HCT116 (cell line): ENCODE results near the gene PCCA. TPM values are rescaled to one million over a fixed set of nuclear protein-coding genes. Genes with fewer than 3 reads are reported as not detected.

Experiments
- ATAC-seq: fragments of 200-7000 bp; cut with Tn5 transposase; 2 replicates; pipeline ENCODE4 v1.9.1; 2020; ENCODE audit warnings: mild to moderate bottlenecking, moderate library complexity
- BruUV-seq: library from RNA; stranded (reverse); fragments of 400-500 nt; replicated peaks from 2 replicates; lab custom pipeline; 2021; lab: Mats Ljungman, UMichigan
- CTCF ChIA-PET: fragments of 300-600 bp; sonication (Branson Sonifier 250); formaldehyde crosslinking; loops from one replicate; lab custom pipeline; 2021; ENCODE audit warnings: antibody characterized with exemption; lab: Charles Lee
- POLR2A ChIA-PET: fragments of 300-600, 350-600 bp; sonication (Branson Sonifier 250); formaldehyde crosslinking; loops from one replicate; lab custom pipeline; 2021; ENCODE audit warnings: antibody characterized with exemption; lab: Charles Lee
- RAD21 ChIA-PET, 2 experiments: fragments of 300-600 bp; sonication (Branson Sonifier 250); formaldehyde crosslinking; loops; one replicate each; lab custom pipeline; 2023; ENCODE audit warnings: low total read pairs in 2 of 2; ENCODE audit not compliant: uncharacterized antibody in 2 of 2, unreplicated experiment in 2 of 2, low non-redundant PET in 1 of 2; lab: Charles Lee
- DNase-seq: peaks from one replicate; pipeline ENCODE4 v3.0.0-alpha.2; 2010; ENCODE audit warnings: low read depth, low spot score
- H2AFZ ChIP-seq: fragments of 200-600 bp; shearing (Covaris generic), sonication (generic); 2 replicates; pipeline ENCODE4 v1.6.1; 2017; ENCODE audit warnings: low read depth, mixed run types, mixed read lengths, antibody characterized with exemption, low read length; ENCODE audit not compliant: poor library complexity, severe bottlenecking
- H3K27ac ChIP-seq: 2 replicates; pipeline ENCODE4 v1.5.1; 2012; ENCODE audit warnings: low read depth, low read length
- H3K27me3 ChIP-seq: fragments of 200-600 bp; sonication (generic); 2 replicates; pipeline ENCODE4 v1.6.1; 2016; ENCODE audit warnings: mixed run types, low read length, mixed read lengths; ENCODE audit not compliant: insufficient read depth
- H3K36me3 ChIP-seq, 2 experiments: fragments of 200-500 bp in 1 of 2; fragments of 200-600 bp in 1 of 2; sonication (Bioruptor generic) in 1 of 2; sonication (generic) in 1 of 2; 2 replicates each; pipeline versions ENCODE4 v1.5.1 to v1.6.1; 2014 to 2016; ENCODE audit warnings: low read length in 2 of 2, inconsistent platforms in 1 of 2, mixed read lengths in 1 of 2, mixed run types in 1 of 2; ENCODE audit not compliant: insufficient read depth in 2 of 2, control insufficient read depth in 1 of 2
- H3K4me1 ChIP-seq, 2 experiments: fragments of 200-600 bp in 1 of 2; sonication (generic) in 1 of 2; 2 replicates each; pipeline versions ENCODE4 v1.5.1 to v1.6.1; 2012 to 2017; ENCODE audit warnings: low read length in 2 of 2, inconsistent platforms in 1 of 2, mild to moderate bottlenecking in 1 of 2, mixed read lengths in 1 of 2, mixed run types in 1 of 2, moderate library complexity in 1 of 2; ENCODE audit not compliant: insufficient read depth in 2 of 2, control insufficient read depth in 1 of 2
- H3K4me2 ChIP-seq: fragments of 200-600 bp; sonication (generic); 2 replicates; pipeline ENCODE4 v1.6.1; 2017; ENCODE audit warnings: mixed run types, low read length, mixed read lengths
- H3K4me3 ChIP-seq, 2 experiments: fragments of 200-600 bp in 1 of 2; sonication (generic) in 1 of 2; replicated peaks in 1 of 2; 2 replicates each; pipeline ENCODE4 v1.5.1; 2011 to 2016; ENCODE audit warnings: low read length in 2 of 2, control low read depth in 1 of 2, low read depth in 1 of 2, mild to moderate bottlenecking in 1 of 2, mixed read lengths in 1 of 2, mixed run types in 1 of 2
- H3K79me2 ChIP-seq: fragments of 200-600 bp; sonication (generic); 2 replicates; pipeline ENCODE4 v1.6.1; 2017; ENCODE audit warnings: mild to moderate bottlenecking, mixed run types, low read length, moderate library complexity, mixed read lengths; ENCODE audit not compliant: insufficient read depth
- H3K9ac ChIP-seq: fragments of 200-600 bp; sonication (generic); 2 replicates; pipeline ENCODE4 v1.6.1; 2016; ENCODE audit warnings: low read length, mixed read lengths
- H3K9me2 ChIP-seq: fragments of 200-600 bp; sonication (generic), shearing (Covaris generic); 2 replicates; pipeline ENCODE4 v1.6.1; 2017; ENCODE audit warnings: mixed run types, mild to moderate bottlenecking, moderate library complexity; ENCODE audit not compliant: insufficient read depth
- H3K9me3 ChIP-seq, 2 experiments: fragments of 200-500 bp in 1 of 2; fragments of 200-600 bp in 1 of 2; sonication (Bioruptor generic) in 1 of 2; sonication (generic) in 1 of 2; 2 replicates each; pipeline ENCODE4 v1.6.1; 2014 to 2017; ENCODE audit warnings: low read length in 2 of 2, mixed read lengths in 2 of 2, inconsistent platforms in 1 of 2, low read depth in 1 of 2, mild to moderate bottlenecking in 1 of 2, mixed run types in 1 of 2, moderate library complexity in 1 of 2; ENCODE audit not compliant: control insufficient read depth in 1 of 2, insufficient read depth in 1 of 2
- H4K20me1 ChIP-seq: fragments of 200-600 bp; sonication (generic), shearing (Covaris generic); 2 replicates; pipeline ENCODE4 v1.6.1; 2017; ENCODE audit warnings: mixed run types, mild to moderate bottlenecking, moderate library complexity; ENCODE audit not compliant: insufficient read depth
- CEBPB ChIP-seq: IDR thresholded peaks from 2 replicates; pipeline ENCODE4 v1.6.1; 2012; ENCODE audit warnings: low read depth
- CTCF ChIP-seq, 3 experiments: fragments of 200-600 bp in 1 of 3; sonication (generic) in 1 of 3; IDR thresholded peaks in 2 of 3; conservative IDR thresholded peaks in 1 of 3; 2 replicates each; pipeline ENCODE4 v1.5.1; 2012 to 2017; ENCODE audit warnings: low read depth in 2 of 3, low read length in 2 of 3, antibody characterized with exemption in 1 of 3, borderline replicate concordance in 1 of 3, control low read depth in 1 of 3, mild to moderate bottlenecking in 1 of 3, mixed read lengths in 1 of 3, mixed run types in 1 of 3, moderate library complexity in 1 of 3; ENCODE audit not compliant: insufficient read depth in 1 of 3
- EZH2phosphoT487 ChIP-seq: fragments of 200-600 bp; IDR thresholded peaks from 2 replicates; pipeline ENCODE4 v1.6.1; 2018; ENCODE audit warnings: antibody characterized with exemption, borderline replicate concordance
- FOSL1 ChIP-seq: IDR thresholded peaks from 2 replicates; pipeline ENCODE4 v1.6.1; 2012; ENCODE audit warnings: low read depth
- JUND ChIP-seq: IDR thresholded peaks from 2 replicates; pipeline ENCODE4 v1.6.1; 2012
- MAX ChIP-seq: IDR thresholded peaks from 2 replicates; pipeline ENCODE4 v1.6.1; 2012
- POLR2AphosphoS5 ChIP-seq: IDR thresholded peaks from 2 replicates; pipeline ENCODE4 v1.6.1; 2011; ENCODE audit warnings: mild to moderate bottlenecking, low read depth, low read length, moderate library complexity
- RAD21 ChIP-seq: IDR thresholded peaks from 2 replicates; pipeline ENCODE4 v1.6.1; 2012; ENCODE audit warnings: low read depth, mild to moderate bottlenecking
- REST ChIP-seq: IDR thresholded peaks from 2 replicates; pipeline ENCODE4 v1.6.1; 2012; ENCODE audit warnings: low read depth
- SIN3A ChIP-seq: IDR thresholded peaks from 2 replicates; pipeline ENCODE4 v1.6.1; 2012; ENCODE audit warnings: low read depth
- SRF ChIP-seq: IDR thresholded peaks from 2 replicates; pipeline ENCODE4 v1.6.1; 2012; ENCODE audit warnings: low read depth
- TCF7L2 ChIP-seq: IDR thresholded peaks from 2 replicates; pipeline ENCODE4 v1.7.0; 2011; ENCODE audit warnings: borderline replicate concordance, inconsistent platforms; ENCODE audit not compliant: insufficient read depth, insufficient read length; ENCODE audit errors: extremely low read depth
- YY1 ChIP-seq: IDR thresholded peaks from 2 replicates; pipeline ENCODE4 v1.6.1; 2011; ENCODE audit warnings: low read length, low read depth, moderate library complexity, mild to moderate bottlenecking; ENCODE audit not compliant: insufficient replicate concordance; ENCODE audit errors: extremely low read depth
- ZFX ChIP-seq: fragments of 450-650 bp; IDR thresholded peaks from 2 replicates; pipeline ENCODE4 v1.6.1; 2017
- ZNF274 ChIP-seq: fragments of 200-500 bp; sonication (Bioruptor generic); IDR thresholded peaks from 2 replicates; pipeline ENCODE4 v1.6.1; 2014; ENCODE audit warnings: mild to moderate bottlenecking, low read depth, low read length, inconsistent platforms
- intact Hi-C: fragments of 100-400 bp; cut with micrococcal nuclease; formaldehyde crosslinking; loops from 2 replicates; pipeline ENCODE4 v1.10.0; 2022
- total RNA-seq: library from RNA; stranded (reverse); gene quantifications from one replicate; pipeline ENCODE4 v1.2.1, GENCODE V29; 2021; ENCODE audit not compliant: unreplicated experiment

PCCA gene
- total RNA-seq, 1 experiment from 2014 or later = 23.0 TPM

- TF ChIP-seq ZFX (no peak), ZNF274 (no peak), YY1 (no peak), RAD21 (no peak), REST (no peak), SRF (no peak), TCF7L2 (no peak), FOSL1 (no peak), SIN3A (no peak), JUND (no peak), MAX (no peak), CTCF (IDR thresholded peaks at IDR 0.05 in 2 of 3, conservative IDR thresholded peaks at IDR 0.05 in 1 of 3; ENCODE audit: borderline replicate concordance in 1 of 3, insufficient read depth in 1 of 3, low read depth in 2 of 3, low read length in 2 of 3) (no peak), CEBPB (no peak), POLR2AphosphoS5 (no peak), EZH2phosphoT487 (no peak)
- TF ChIP-seq, all 23 proteins: peak for 0
- no peak overlapping the region for H3K4me2 ChIP-seq
- intact Hi-C loops = no loop called here
- no peak overlapping the region for H2AFZ ChIP-seq
- RAD21 ChIA-PET = no interaction called here
- H3K79me2 ChIP-seq = no peaks in the 10 kb centered on the region
- H3K9me2 ChIP-seq = no peaks in the 10 kb centered on the region
- DNase-seq = no peak
- H3K9me3 ChIP-seq = no peaks in the 10 kb centered on the region
- no peak overlapping the region for H3K9ac ChIP-seq
- H3K27ac ChIP-seq = no peak overlapping the region
- H3K27me3 ChIP-seq = no peaks in the 10 kb centered on the region
- no peaks in the 10 kb centered on the region for H4K20me1 ChIP-seq
- no peak overlapping the region for H3K4me3 ChIP-seq
- POLR2A ChIA-PET = no interaction called here
- CTCF ChIA-PET = no interaction called here
- peaks cover 1 to 5% of the 10 kb centered on the region in 2 experiments; a peak in 3 of 4 replicates for H3K4me1 ChIP-seq
- ATAC-seq = no peak
- BruUV-seq = no TSS peak
- no peaks in the 10 kb centered on the region for H3K36me3 ChIP-seq
These were observed 395.8 kb downstream of the PCCA start for GRCh38 chr13:100484702-100485101.
